HCEC 1CT (cell line): ENCODE data around the gene RHEX.
"Not testable (repeated sequence)": the region's sequence is repeated elsewhere in the genome, so short reads cannot be mapped to it uniquely, and the experiment has no call there.

ENCODE experiments used
- DNase-seq: peaks from one replicate; pipeline ENCODE4 v3.0.0-alpha.2; 2017

RHEX gene

GRCh38 chr1:206060844-206061243, 7.9 kb downstream of the RHEX start:
- no peak for DNase-seq

DNA sequence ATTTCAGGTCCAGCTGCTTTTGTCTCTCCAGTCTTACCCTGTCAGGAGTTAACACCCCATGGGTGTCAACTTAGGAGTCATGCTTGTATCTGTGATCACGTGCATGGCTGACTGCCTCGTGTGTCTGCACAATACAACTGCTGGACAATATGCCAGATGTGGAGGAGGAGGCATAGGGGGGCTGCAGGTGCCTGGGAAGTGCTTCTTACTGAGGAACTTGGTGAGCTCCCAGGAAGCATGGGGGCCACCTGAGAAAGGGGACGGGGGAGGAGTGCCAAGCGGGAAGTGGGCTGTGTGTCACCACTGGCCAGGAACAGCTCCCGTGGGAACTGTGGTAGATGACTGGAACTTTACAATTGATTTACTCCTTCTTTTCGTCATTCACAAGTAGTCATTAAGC, 9.5 kb downstream of the RHEX start:
- DNase-seq: no peak

DNA sequence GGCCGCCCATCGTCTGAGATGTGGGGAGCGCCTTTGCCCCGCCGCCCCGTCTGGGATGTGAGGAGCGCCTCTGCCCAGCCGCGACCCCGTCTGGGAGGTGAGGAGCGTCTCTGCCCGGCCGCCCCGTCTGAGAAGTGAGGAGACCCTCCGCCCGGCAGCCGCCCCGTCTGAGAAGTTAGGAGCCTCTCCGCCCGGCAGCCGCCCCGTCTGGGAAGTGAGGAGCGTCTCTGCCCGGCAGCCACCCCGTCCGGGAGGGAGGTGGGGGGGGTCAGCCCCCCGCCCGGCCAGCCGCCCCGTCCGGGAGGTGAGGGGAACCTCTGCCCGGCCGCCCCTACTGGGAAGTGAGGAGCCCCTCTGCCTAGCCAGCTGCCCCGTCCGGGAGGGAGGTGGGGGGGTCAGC, 11.0 kb downstream of the RHEX start:
- not testable (repeated sequence) for DNase-seq

DNA sequence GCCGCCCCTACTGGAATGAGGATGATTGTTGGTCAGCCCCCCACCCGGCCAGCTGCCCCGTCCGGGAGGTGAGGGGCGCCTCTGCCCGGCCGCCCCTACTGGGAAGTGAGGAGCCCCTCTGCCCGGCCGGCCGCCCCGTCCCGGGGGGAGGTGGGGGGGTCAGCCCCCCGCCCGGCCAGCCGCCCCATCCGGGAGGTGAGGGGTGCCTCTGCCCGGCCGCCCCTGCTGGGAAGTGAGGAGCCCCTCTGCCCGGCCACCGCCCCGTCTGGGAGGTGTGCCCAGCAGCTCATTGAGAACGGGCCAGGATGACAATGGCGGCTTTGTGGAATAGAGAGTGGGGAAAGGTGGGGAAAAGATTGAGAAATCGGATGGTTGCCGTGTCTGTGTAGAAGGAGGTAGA, 11.5 kb downstream of the RHEX start:
- not testable (repeated sequence) for DNase-seq

DNA sequence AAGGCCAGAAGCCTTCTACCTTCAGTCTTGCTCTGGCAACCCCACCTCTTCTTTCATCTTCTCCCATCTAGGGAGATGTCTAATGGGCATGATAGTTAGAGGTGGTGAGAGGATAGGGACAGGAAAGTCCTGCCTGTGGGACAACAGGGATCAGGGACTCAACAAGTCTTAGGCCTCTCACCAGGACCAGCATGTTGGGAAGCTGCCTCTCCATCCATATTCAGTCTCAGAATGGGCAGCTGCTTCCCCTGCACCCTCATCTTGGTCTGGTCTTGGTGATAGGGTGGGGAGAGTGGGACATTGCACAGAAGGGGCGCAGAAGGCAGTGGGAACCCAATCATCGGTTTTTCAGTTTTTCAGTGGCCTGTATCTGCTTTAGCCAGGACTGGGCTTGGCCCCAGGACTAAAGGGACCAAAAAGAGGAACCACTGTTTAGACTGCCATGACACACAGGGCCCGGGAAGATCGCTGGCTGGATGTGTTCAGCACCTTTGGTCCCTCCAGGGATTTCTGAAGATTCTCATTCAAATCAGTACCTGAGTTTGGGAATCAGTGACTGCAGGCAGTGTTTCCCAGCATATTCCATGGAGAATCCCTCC, 12.7 kb downstream of the RHEX start:
- DNase-seq: no peak

DNA sequence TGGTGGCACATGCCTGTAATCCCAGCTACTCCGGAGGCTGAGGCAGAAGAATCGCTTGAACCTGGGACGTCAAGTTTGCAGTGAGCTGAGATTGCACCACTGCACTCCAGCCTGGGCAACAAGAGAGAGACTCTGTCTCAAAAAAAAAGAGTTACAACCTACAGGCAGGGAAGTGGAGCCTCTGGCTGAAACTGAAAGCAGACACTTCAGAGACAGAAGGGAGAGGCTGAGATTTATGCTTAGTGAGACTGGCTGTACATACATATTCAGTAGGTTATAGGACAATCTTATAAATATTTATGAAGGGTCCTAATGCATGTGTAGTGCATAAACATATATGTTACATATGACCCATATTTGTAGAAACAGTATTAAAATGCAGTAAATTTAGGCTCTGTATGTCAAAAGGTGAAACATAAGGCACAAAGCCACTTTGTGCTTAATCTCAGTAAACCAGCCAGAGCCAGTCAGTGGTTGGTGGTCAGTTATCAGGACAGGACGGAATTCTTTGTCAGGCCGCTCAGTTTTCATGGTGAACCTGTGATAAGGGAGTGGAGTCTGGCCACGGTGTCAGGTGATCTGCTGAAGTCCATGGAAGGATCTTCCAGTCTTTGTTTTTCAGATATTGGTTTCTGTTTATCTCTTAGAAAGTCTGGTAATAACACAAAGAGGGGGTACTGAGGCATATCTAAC, 13.7 kb downstream of the RHEX start:
- no peak for DNase-seq

GRCh38 chr1:206067486-206068227, 14.7 kb downstream of the RHEX start:
- DNase-seq: no peak

- DNase-seq: no peak
These were observed 15.3 kb downstream of the RHEX start for GRCh38 chr1:206068314-206068713.

DNA sequence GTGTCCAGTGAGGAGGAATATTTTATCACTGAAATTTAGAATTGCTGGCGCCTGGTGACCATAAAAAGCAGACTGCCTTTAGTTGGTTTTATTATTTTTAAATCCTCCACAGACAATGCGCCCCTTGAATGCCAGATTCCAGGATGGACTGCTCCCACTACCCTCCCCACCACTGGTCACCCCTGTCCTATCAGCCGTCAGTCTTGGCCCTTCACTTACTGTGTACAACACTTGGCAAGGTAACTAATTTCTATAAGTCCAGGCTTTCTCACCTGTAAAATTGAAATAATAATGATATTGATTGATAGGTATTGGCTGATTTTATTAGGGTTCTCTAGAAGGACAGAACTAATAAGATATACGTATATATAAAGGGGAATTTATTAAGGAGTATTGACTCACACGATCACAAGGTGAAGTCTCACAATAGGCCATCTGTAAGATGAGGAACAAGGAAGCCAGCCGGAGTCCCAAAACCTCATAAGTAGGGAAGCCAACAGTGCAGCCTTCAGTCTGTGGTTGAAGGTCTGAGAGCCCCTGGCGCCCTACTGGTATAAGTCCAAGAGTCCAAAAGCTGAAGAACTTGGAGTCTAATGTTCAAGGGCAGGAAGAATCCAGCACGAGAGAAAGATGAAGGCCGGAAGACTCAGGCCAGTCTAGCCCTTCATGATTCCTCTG, 17.8 kb downstream of the RHEX start:
- no peak for DNase-seq

DNA sequence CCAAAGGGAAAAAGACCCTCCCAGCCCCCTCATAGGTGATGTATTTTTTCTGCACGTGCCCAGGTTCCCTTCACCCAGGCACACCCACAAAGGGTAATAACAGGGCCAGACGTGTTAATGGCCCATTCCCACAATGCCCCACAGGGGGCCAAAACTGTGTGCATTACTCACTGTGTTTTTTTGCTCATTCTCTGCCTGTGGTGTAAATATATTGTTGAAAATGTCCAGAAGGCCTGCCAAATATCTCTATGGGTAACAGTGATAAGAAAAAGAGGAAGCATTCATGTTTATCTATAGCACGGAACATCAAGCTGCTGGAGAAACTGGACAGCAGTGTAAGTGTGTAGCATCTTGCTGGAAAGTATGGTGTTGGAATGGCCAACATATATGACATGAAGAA, 21.9 kb downstream of the RHEX start:
- no peak for DNase-seq

DNA sequence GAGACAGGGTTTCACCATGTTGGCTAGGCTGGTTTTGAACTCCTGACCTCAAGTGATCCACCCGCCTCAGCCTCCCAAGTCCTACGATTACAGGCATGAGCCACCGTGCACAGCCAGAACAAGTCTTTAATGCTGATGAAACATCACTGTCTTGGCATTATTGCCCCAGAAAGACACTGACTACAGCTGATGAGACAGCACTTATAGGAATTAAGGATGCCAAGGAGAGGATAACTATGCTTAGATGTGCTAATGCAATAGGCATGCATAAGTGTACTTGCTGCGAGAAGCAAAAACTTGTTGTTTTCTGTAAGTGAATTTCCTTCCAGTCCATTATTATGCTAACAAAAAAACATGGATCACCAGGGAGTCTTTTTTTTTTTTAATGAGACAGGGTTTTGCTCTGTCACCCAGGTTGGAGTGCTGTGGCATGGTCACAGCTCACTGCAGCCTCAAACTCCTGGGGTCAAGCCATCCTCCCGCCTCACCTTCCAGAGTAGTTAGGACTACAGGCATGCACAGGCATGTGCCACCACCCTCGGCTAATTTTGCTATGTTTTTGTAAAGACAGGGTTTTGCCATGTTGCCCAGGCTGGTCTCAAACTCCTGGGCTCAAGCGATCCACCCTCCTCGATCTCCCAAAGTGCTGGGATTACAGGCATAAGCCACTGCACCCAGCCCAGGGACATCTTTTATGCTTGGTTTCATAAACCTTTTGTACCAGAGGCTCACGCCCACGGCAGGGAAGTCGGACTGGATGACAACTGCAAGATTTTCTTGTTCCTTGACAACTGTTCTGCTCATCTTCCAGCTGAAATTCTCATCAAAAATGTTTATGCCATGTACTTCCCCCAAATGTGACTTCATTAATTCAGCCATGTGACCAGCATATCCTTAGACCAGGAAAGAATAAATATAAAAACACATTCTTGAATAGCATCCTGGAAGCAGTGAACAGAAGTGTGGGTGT, 23.1 kb downstream of the RHEX start:
- DNase-seq: peak; percentile 28

DNA sequence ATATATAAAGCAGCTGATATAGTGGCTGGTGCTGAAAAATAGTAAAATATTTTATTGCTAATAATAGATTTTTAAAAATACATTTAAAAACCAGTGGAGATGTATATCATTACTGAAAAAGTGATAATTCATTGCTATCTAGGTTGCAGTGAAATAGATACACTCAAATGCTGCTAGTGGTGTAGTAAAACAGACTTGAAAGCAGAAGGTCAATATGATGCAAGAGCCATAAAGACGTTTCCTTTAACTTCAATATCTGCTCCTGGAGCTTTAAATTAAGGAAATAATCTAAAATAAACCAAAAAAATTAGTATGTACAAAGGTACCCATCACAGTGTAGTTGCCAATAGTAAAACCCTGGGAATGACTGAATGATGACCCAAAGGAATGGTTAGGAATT, 26.2 kb downstream of the RHEX start:
- no peak for DNase-seq

- DNase-seq: no peak
These were observed 27.2 kb downstream of the RHEX start for GRCh38 chr1:206080026-206080820.

GRCh38 chr1:206081856-206082255, 28.9 kb downstream of the RHEX start:
- no peak for DNase-seq

DNA sequence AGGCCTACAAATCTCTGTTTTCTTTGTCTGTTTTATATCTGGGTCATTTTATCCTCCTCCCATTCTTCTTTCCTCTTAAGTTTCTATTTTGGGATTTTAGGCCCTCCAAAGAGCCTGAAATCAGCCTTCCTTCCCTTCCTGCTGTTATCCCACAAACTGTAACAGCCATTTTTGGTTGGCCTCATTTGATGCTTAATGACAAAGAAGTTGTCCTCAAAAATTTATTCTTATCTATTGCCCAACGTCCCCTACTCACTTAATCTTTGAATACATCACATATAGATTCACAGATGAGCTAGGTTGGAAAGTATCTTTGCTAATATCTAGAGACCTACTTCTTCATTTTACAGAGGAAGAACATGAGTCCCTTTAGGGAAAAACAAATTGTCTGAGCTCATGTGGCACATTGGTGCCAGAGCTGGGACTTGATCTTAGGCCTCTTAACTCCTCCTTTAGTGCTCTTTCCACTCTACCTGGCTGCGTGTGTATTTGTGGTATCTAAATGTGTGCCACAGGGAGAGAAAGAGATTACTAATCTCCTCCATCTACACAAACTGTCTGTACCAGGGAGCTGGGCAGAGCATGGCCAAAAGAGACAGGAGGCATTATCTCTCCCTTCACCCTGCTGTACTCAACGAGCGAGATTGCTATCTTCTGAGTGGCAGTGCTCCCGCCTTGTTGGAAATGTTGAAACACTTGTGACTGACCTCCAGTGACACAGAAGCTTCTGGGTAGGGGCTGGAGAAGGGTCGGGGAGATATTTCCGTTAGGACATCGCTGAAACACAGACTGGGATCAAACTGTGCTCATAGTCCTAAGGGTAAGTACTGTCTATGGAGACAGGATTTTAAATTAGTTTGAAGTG, 30.1 kb downstream of the RHEX start:
- no peak for DNase-seq

- no peak for DNase-seq
These were observed 30.8 kb downstream of the RHEX start for GRCh38 chr1:206083750-206084149.

DNA sequence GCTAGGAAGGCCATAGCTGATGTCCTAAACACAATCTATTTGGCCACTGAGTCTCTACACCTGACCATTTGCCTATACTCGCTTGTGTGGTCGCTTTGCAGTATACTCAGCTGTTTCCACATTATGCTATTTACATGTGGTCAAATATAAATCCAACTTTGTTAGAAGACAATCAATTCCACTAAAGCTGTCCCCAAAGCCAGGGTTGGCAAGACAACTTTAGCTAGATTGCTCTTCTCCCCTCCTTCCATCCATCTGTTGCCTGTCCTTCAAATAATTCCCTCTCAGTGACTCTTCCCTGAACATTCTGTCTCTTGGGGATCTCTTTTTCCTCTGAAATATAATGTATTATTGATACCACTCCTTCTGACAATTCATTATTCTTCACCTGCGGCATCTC, 34.1 kb downstream of the RHEX start:
- DNase-seq: no peak

DNA sequence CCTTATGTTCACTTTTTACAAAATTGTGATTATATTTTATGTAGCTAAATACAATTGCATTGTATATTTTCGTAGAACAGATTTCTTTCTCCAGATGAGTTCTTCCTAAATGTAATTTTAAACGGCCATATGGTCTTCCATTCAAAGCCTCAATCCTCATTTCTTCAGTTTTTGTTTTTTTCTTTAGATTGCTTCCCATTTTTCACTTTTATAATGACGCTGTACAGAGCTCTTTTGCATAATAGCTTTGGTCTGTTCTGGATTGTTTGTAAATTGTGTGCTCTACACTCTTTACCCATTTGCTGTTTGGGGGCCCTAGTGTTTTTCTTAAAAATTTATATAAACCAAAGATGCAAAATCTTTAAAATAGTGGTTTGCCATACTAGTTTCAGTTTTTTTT, 36.4 kb downstream of the RHEX start:
- no peak for DNase-seq

GRCh38 chr1:206094024-206094423, 41.1 kb downstream of the RHEX start:
- DNase-seq: no peak

DNA sequence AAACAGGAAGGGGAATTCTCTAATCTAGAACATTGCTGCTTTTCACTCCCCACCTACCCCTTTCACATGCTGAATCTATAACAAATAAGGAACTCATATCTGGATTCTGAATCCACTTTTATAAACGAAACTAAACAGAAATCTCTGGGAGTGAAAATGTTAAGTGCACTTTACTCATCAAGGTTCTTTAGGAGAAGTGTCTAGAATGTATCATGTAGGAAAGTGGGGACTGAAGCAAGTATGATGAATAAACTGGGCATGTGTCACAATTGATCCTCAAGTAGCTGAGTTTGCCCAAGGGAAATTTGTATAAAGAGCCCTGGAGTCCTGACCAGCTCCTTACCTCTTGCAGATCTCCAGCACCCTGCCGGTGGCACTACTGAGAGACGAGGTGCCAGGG, 44.4 kb downstream of the RHEX start:
- no peak for DNase-seq
